CD4-positive, alpha-beta T cell treated with Interleukin-12 subunit alpha and Interleukin-12 subunit beta, for 1 hour (primary cell): Measurements from ENCODE around the gene DNM2.
"Not testable (repeated sequence)": the region's sequence is repeated elsewhere in the genome, so short reads cannot be mapped to it uniquely, and the experiment has no call there.

Experiments used
- DNase-seq: peaks from one replicate; pipeline ENCODE4 v3.0.0-alpha.2; 2020

DNM2 gene

DNA sequence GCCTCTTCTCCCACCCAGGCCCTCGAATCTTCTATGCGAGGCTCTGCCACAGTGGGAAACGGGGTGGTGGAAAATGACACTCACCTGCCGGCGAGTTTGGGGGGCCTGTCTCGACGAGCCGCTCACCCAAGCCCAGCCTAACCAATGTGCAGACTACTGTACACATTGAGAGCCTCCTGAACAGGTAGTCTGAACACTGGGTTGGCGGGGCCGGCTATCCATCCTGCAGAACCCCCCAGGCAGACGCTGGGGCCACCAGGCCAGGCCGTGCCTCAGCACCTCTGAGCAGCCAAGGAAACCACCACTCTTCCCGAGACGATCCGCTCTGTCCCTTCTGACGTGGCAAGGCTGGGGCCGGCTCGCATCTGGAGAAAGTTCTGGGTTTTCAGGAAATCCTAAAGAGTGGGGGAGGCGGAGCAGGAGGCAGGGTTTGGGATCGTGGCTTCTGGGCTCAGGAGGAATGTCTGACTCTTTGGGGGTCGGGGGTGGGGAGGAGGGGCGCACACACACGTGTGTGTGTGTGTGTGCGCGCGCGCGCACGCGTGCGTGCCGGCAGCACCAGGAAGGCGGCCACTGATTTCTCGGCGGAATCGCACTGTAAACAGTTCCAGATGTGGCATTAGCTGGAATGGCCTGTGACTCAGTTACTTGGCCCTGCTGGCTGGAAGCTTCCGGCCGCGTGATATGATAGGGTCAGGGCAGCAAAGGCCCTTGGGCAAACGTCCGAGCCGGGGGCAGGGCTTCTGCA, 99.6 kb downstream of the DNM2 start:
- no peak for DNase-seq

DNA sequence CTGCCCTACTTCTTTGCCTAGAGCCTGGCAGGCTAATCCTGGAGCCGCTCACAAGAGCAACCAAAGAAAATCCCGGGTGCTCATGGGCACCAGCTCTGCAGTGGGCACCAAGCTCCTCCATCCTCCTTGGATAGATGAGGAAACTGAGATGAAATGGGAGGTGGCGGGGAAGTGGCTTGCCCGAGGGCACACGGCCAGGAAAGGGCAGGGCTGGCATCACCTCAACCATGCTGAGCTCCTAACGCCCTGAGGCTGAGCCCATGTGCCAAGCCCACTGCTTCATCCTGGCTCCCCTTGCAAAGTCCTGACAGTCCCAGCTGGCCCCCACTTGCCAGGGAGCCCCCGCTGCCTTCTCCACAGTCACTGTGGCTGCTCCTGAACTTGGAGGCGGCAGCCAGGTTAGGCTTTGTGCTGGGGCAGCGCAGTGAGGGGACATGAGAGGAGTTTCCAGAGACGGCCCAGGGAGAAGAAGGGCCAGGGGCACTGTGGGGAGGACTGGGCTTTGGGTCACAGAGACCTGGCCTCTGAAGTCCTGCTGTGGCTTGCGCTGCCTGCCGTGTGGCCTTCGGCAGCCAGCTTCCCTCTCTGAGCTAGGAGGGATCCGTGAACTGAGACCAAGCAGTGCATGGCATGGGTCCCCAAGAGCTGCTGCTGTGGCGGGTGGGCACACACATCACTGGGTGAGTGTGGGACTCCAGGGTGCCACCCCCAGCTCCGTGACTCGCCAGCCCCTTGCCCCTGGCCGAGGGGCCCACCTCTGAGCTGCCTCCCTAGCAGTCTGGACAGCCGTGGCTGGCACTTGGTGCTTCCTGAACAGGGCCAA, 100.6 kb downstream of the DNM2 start:
- DNase-seq: no peak

DNA sequence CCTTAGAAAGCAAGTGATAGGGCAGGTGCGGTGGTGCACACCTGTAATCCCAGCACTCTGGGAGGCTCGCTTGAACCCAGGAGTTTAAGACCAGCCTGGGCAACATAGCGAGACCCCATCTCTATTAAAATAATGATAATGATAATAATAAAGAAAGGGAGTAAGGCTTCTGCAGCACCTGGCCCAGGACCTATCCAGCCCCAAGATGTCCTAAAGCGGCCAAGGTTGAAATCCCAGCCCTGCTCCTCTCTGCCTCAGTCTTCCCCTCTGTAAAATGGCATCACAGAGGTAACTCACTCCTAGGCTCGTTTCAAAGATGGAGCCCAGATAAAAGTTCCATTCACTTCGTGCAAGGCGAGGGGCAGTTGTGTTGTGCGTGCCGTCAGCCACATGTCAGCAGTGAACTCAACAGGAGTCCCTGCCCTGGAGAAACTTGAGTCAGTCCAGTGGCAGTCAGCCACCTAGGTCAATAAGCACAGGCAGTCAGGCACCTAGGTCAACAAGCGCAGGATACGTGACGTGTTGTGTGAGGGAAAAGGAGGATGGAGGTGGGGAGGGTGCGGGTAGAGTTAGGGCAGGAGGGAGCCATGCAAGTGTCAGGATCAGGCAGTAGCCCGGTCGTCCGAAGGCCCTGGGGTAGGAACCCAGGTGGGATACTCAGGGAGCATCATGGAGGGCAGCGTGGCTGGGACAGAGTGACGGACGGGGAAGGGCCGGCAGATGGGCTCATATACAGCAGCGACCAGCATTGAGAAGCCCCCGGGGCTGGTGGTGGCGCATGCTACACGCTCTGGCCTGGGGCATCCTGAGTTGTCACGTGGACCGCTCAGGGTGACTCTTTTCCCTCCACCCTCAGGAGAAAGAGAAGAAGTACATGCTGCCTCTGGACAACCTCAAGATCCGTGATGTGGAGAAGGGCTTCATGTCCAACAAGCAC, 101.5 kb downstream of the DNM2 start:
- DNase-seq: no peak

DNA sequence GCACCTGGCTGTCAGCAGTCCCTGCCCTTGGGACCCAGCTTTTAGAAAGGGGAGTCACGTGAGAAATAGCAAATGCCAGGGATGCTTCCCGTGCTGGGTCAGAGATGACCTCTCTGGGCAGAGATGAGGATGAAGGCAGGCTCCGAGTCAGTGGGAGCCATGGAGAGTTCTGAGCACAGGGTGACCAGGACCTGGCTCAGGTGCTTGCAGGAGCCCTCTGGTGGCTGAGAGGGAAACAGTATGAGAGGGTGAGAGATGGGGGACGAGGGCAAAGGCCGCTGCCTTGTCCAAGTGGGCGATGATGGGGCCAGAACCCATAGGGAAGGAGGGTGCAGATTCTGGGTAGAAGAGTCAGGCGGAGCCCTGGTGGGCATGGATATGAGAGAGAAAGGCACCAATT, 102.3 kb downstream of the DNM2 start:
- DNase-seq: no peak

DNA sequence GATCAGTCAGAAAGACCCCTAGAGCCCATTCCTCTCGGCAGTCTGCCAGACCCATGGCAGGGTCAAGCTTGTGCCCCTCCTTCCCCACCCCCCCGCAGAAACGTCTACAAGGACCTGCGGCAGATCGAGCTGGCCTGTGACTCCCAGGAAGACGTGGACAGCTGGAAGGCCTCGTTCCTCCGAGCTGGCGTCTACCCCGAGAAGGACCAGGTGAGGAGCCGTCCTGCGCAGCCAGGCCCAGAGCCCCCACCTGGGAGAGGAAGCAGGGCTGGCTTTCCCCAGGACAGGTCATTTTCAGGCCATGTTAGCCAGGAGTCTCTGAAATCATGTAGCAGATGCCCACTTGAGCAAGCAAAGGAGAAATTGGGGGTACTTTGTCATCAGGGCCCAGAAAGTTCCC, 105.8 kb downstream of the DNM2 start:
- DNase-seq: no peak

DNA sequence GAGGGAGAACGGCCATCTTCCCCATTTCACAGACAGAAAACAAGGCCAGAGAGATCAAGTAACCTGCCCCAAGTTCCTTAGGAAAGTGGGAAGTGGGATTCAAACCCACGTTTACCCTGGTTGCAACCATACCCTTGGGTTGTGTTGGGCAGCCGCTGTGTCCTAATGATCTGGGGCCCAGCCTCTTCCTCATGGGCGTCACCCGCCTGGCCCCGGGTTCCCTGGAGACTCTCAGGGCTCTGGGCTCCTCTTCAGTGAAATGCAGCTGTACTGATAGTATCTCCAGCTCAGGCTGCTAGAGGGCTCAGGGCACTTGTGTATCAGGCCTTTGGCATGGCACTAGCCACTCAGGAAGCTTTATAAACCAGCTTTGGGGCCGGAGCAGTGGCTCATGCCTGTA, 108.4 kb downstream of the DNM2 start:
- no peak for DNase-seq

DNA sequence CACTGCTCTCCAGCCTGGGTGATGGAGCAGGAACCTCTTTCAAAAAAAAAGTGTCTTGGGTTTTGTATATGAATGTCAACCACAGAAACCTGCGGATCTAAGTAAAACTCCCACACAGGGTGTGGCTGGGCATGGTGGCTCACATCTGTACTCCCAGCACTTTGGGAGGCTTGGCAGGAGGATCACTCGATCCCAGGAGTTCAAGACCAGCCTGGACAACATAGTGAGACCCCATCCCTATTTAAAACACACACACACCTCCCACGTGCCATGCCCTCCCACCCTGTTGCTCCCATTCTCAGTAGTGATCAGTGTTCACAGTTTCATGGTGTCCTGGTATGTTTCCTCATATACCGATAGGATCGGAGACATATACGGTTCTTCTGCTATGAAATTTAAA, 109.0 kb downstream of the DNM2 start:
- DNase-seq: no peak

DNA sequence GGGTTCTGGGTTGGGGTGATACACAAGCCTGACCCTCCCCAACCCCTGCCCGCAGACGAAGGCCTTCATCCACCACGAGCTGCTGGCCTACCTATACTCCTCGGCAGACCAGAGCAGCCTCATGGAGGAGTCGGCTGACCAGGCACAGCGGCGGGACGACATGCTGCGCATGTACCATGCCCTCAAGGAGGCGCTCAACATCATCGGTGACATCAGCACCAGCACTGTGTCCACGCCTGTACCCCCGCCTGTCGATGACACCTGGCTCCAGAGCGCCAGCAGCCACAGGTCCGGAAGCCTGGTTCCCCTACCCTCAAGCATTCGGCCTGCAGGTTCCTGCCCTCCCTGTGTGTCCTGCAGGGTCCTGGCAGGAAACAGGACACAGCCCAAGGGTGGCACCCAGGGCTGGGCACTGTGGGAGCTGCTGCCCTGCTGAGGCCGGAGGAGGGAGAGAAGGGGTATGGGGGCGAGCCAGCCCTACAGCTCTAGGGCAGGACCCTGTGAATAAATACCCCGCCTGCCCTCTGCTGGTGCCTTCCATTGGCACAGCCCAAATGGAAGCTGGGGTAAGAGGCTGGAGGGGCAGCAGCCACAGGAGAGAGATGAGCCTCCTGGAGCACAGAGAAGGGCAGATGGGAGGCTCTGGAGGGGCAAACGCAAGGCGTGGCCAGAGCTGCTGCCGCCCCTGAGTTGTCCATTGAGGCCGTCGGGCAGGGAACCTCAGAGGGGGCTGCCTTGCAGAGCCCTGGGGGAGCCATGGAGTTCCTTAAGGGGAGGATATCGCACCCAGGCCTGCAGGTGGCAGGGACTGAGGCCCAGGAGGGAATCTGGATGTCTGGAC, 111.3 kb downstream of the DNM2 start:
- no peak for DNase-seq

DNA sequence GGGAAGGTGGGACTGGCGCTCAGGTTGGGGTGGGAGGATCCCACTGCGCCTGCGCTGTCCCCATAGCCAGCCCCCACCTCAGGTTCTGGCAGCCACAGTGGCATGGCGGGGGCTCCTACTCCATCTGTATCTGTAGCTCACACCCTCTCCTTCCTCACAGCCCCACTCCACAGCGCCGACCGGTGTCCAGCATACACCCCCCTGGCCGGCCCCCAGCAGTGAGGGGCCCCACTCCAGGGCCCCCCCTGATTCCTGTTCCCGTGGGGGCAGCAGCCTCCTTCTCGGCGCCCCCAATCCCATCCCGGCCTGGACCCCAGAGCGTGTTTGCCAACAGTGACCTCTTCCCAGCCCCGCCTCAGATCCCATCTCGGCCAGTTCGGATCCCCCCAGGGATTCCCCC, 112.1 kb downstream of the DNM2 start:
- no peak for DNase-seq

DNA sequence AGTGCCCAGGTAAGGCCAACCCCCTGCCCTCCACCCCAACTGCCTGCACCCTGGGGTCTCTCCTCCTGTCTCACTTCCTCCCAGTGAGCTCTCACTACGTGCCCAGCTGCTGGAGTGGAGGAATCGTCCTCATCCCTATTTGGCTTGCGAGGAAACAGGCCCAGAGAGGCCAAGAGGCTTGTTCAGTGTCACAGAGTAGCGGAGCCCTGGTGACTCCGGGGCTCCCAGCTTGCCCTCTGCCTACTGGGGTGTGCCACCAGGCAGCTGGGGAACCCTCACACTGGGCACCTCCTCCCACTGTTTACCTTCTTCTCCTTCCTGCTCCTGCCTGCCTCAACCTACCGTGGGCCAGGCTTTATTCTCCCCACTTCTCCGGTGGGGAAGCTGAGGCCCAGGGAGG, 112.5 kb downstream of the DNM2 start:
- no peak for DNase-seq

DNA sequence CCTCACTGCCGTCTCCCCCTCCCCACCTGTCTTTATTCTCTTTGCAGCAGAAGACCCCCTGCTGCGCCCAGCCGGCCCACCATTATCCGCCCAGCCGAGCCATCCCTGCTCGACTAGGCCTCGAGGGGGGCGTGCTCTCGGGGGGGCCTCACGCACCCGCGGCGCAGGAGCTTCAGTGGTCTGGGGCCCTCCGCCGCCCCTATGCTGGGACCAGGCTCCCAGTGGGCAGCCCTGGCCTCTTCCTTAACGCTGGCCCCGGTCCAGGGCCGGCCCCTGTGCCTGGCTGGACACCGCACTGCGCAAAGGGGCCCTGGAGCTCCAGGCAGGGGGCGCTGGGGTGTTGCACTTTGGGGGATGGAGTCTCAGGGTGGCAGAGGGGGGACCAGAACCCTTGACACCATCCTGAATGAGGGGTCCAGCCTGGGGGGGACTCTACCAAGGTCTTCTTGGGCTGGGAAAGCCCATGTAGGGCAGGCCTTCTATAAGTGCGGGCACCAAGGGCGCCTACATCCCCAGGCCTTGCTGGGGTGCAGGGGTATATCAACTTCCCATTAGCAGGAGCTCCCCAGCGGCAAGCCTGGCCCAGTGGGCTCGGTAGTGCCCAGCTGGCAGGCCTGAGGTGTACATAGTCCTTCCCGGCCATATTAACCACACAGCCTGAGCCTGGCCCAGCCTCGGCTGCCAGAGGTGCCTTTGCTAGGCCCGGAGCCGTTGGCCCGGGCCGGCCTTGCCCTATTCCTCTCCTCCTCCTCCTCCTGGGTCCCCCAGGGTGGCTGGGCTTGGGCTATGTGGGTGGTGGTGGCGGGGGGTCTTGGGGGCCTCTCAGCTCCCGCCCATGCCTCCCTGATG, 113.3 kb downstream of the DNM2 start:
- no peak for DNase-seq

DNA sequence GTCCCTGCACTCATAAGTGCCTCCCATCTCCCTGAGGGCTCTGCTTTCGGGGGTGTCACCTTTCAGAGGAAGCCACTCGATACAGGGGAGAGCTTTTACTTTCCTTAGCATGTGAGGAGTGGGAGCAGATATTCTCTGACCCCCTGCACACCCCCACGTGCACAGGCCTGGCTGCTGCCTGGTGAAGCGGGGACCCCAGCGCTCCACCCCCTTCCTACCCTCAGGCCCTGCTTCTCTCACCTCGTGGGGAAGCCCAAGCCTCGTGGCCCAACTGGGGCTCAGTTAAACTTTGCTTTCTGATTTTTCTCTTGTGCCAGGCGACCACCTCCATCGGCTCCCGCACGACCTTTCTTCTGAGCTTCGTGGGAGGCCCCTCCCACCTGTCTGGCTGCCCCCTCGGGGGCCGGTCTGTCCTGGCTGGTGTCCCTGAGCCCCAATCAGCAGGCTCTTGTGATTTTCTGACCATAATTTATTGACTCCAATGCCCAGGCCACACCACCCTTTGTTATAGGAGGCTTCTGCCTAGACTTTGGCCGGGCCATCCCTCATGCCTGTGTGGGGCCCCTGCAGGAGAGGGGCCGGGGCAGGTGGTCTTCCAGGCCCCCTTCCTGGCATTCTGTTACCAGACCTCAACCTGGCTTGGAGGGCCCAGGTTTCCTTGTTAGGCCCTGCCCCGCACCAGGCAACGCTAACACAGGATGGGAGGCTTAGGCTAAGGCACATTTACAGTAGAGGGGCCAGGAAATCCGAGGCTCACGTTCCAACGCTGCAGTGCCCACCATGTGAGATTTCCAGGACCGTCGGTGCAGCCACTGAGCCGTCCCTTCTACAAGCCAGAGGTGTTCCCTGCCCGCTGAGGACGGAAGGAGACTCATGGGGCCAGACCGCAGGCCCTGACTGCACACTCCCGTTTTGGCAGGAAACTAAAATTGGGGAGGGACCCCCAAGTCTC, 114.4 kb downstream of the DNM2 start:
- DNase-seq: no peak

DNA sequence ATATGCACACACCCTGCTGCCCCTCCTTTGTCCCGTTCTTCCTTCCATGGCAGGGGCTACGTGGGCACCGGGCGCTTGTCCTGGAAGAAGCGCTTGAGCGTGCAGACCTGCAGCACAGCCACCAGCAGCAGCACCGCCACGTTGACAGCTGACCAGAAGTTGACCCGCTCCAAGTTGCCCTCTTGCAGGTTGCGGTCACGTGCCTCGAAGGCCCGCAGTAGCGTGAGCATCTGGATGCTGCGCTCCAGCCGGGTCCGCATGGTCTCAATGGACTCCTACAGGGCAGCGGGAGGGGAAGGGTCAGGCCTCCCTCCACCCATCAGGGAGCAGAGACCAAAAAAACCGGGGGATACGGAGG, 115.0 kb downstream of the DNM2 start:
- DNase-seq: no peak

DNA sequence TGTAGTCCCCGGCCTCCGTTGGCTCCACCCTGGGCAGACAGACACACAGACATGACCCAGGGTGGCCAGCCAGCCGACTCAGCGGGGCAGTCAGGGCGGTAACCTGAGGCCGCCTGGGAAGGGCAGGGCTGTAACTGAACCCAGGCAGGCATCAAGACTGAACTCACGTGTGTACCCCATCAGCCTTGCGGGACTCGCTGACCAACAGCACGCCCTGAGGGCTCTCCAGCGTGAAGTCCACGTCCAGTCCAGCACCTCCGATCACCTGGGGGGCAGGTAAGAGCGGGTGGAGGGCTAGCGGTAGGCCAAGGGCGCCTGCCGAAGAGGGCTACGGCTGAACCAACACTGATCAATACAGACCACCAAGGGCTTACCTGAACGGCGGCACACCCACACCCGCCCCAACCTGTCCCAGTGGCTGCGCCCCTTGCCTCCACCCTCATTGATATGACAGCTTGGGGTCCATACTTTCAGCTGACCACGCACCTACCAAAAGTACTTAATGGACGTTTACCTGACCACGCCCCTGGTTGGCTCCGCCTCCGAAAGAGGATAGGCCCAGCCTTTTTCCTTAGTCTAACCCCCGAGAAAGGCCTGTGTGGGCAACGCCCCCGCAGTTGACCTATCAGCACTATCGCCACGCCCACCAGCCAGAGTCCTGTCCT, 117.3 kb downstream of the DNM2 start:
- no peak for DNase-seq

DNA sequence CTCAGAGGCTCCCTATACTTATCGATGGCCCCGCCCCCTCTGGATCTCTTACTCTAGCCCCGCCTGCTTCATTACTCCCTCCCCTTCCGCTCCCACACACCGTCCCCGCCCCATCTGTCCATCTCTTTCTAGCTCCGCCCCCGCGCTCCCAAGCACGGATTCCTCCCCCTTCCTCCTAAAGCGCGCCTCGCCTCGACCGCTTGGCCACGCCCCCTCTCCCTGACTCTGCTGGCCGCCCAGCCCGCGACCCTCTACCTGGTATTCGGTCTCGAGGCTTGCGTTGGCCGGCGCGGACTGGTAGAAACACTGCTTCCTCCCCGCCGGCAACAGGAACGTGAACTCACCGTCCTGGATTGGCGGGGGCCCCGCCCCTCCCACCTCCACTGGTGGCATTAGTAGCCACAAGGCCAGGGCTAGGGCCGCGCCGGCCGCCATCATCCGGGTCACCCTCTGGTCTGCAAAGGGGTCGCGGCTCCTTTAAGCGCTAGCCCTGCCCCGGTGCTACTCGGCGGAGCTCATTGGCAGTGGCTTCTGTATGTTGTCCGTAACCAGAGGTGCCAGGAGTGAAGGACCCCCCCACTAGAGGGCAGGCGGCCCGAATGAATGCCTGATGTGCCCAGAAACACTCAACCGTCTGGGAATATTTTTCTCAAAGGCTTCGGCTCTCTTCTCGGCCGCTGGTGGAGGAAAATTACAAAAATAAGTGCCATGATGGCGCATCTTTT, 118.0 kb downstream of the DNM2 start, which contains the start of gene TMED1:
Gene TMED1, minus strand, starts transcription at position 459 of the 725 bp plus-strand sequence. Its CDS starts 21 bp downstream, at position 438.
- DNase-seq: peak; percentile 97

DNA sequence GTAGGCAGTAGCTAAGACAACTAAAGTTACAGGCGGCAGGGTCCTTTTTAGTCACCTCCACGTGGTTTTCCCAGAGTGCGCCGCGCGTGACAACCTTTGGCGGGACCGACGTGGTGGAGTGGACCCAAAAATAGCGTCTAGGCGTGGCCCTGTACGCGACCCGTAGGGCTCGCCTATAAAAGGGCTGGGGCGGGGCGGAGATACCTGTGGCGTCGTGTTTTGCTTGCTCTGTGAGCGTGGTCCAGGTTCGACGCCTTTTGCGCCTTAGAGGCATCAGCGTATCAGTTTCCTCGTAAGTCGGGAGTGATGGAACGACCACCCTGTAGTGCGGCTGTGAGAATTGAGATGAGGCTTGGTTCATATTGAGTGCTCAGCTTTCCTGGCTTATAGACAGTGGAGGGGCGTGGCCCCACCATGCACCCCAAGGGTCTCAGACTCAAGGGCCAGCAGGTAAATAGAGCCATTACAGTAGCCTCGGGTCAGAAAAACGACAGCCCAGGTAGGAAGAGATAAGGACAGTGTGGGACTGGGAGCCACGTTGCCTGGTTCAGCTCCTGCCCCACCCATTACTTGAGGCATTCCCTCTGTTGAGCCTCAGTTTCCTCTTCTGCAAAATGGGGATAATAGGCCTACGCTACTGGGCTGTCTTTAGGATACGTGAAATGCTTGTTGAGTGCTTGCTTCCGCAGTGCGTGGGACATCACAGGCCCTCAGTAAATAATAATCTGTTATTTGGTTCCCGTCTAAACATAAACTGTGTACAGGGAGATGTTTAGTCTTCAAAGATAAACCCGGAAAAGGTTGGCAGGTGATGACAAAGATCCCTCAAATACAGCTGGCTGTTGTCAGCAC, 118.8 kb downstream of the DNM2 start:
- peak; percentile 88 for DNase-seq

DNA sequence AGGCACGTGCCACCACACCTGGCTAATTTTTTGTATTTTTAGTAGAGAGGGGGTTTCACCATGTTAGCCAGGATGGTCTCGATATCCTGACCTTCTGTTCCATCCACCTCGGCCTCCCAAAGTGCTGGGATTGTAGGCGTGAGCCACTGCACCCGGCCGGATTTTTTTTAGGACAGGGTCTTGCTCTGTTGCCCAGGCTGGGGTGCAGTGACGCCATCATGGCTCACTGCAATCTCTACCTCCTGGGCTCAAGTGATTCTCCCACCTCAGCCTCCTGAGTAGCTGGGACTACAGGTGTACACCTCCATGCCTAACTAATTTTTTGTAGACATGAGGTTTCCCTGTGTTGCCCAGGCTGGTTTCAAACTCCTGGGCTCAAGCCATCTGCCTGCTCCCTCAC, 119.8 kb downstream of the DNM2 start:
- DNase-seq: not testable (repeated sequence)

DNA sequence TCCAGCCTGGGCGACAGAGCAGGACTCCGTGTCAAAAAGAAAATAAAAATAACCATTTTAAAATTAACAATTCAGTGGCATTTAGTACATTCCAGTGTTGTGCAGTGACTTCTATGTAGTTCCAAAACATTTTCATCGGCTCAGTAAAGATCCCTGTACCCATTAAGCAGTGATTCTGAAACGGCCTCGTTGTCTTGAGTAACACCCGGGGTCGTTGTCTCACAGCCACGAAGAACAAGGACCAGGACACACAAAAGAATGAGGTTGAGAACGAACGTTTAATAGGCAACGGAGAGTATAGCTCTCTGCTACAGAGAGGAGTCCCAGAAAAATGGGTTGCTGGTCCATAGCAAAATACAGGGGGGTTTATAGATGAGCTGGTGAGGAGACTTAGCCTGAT, 120.5 kb downstream of the DNM2 start:
- DNase-seq: no peak
